ENCODE data around the gene PLXDC2. TPM values are rescaled to one million over a fixed set of nuclear protein-coding genes. Genes with fewer than 3 reads are reported as not detected.

Gene PLXDC2
- total RNA-seq, 1 donor from 2014 or later, result 0.16 TPM

GRCh38 chr10:20162123-20162522 lies 345.9 kb downstream of the PLXDC2 start:
- DNase-seq (no peak), ATAC-seq (ENCODE audit: low read depth) (no peak)
- POLR2A ChIA-PET, result no interaction called here
- CTCF ChIA-PET, result no interaction called here
- TF ChIP-seq, protein P1, sequence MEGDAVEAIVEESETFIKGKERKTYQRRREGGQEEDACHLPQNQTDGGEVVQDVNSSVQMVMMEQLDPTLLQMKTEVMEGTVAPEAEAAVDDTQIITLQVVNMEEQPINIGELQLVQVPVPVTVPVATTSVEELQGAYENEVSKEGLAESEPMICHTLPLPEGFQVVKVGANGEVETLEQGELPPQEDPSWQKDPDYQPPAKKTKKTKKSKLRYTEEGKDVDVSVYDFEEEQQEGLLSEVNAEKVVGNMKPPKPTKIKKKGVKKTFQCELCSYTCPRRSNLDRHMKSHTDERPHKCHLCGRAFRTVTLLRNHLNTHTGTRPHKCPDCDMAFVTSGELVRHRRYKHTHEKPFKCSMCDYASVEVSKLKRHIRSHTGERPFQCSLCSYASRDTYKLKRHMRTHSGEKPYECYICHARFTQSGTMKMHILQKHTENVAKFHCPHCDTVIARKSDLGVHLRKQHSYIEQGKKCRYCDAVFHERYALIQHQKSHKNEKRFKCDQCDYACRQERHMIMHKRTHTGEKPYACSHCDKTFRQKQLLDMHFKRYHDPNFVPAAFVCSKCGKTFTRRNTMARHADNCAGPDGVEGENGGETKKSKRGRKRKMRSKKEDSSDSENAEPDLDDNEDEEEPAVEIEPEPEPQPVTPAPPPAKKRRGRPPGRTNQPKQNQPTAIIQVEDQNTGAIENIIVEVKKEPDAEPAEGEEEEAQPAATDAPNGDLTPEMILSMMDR (IDR thresholded peaks at IDR 0.05), result no peak
- Mint-ChIP-seq H3K4me3 (no peak overlapping the region), H3K27me3 (no peaks in the 10 kb centered on the region), H3K27ac (no peak overlapping the region), H3K4me1 (no peaks in the 10 kb centered on the region), H3K36me3 (ENCODE audit: low read depth) (no peaks in the 10 kb centered on the region), H3K9me3 (peaks cover 5% of the 10 kb centered on the region)
- intact Hi-C loops (cut with micrococcal nuclease), result no loop called here

GRCh38 chr10:20166096-20166675 lies 350.0 kb downstream of the PLXDC2 start:
- ATAC-seq (ENCODE audit: low read depth) (no peak), DNase-seq (no peak)
- Mint-ChIP-seq H3K27ac (no peak overlapping the region), H3K36me3 (ENCODE audit: low read depth) (no peaks in the 10 kb centered on the region), H3K4me3 (no peak overlapping the region), H3K4me1 (no peaks in the 10 kb centered on the region), H3K9me3 (no peaks in the 10 kb centered on the region), H3K27me3 (no peaks in the 10 kb centered on the region)
- ChIA-PET CTCF (no interaction called here), POLR2A (no interaction called here)
- TF ChIP-seq, protein P1 (IDR thresholded peaks at IDR 0.05), result no peak
- intact Hi-C loops (cut with micrococcal nuclease), result no loop called here

DNA sequence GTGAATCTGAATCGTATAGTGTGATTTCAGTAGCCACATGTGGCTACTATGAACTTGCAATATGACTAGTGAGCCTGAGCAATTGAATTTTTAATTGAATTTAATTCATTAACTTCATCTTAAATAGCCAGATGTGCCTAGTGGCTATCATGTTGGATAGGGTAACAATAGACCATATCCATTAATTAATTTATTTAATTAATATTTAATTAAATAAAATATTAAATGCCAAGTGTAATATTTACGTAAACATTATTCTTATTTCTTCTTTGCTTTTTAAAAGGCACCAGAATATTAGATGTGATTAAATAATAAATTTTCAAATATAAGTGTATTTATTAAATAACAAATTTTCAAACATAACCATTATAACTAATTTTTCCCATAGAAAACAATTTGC lies 354.4 kb downstream of the PLXDC2 start:
- H3K4me1 Mint-ChIP-seq, result no peaks in the 10 kb centered on the region
- ChIA-PET POLR2A (no interaction called here), CTCF (no interaction called here)
- no peaks in the 10 kb centered on the region for H3K27me3 Mint-ChIP-seq
- no peak overlapping the region for H3K27ac Mint-ChIP-seq
- intact Hi-C loops (cut with micrococcal nuclease), result no loop called here
- ATAC-seq (ENCODE audit: low read depth) (no peak), DNase-seq (no peak)
- TF ChIP-seq, protein P1 (IDR thresholded peaks at IDR 0.05), result no peak
- no peaks in the 10 kb centered on the region for H3K9me3 Mint-ChIP-seq
- no peak overlapping the region for H3K4me3 Mint-ChIP-seq
- no peaks in the 10 kb centered on the region for H3K36me3 Mint-ChIP-seq (ENCODE audit: low read depth)

GRCh38 chr10:20173046-20173445 lies 356.8 kb downstream of the PLXDC2 start:
- POLR2A ChIA-PET, result no interaction called here
- no peak for ATAC-seq (ENCODE audit: low read depth)
- intact Hi-C loops (cut with micrococcal nuclease), result no loop called here
- H3K4me1 Mint-ChIP-seq, result no peaks in the 10 kb centered on the region
- H3K27me3 Mint-ChIP-seq, result no peaks in the 10 kb centered on the region
- H3K36me3 Mint-ChIP-seq (ENCODE audit: low read depth), result no peaks in the 10 kb centered on the region
- CTCF ChIA-PET, result no interaction called here
- H3K27ac Mint-ChIP-seq, result no peak overlapping the region
- no peak for DNase-seq
- H3K4me3 Mint-ChIP-seq, result no peak overlapping the region
- TF ChIP-seq, protein P1 (IDR thresholded peaks at IDR 0.05), result no peak
- no peaks in the 10 kb centered on the region for H3K9me3 Mint-ChIP-seq

DNA sequence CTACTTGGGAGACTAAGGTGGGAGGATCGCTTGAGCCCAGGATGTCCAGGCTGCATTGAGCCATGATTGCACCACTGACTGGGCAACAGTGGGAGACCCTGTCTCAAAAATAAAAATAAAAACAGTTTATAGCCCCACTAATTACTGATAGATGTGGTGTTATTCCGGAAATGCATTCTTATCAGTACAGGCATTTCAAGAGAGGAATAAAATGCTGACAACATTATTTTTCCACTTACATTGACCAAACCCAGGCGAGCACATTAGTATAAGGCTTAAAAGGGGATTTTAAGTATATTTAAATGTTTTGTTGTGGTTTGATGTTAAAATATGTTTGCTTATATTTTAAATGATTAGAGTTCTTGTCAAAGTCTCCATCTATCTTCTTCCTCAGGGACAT lies 359.5 kb downstream of the PLXDC2 start:
- no peaks in the 10 kb centered on the region for H3K9me3 Mint-ChIP-seq
- no peak overlapping the region for H3K4me3 Mint-ChIP-seq
- H3K36me3 Mint-ChIP-seq (ENCODE audit: low read depth), result no peaks in the 10 kb centered on the region
- ATAC-seq (ENCODE audit: low read depth) (no peak), DNase-seq (no peak)
- no peaks in the 10 kb centered on the region for H3K4me1 Mint-ChIP-seq
- ChIA-PET CTCF (no interaction called here), POLR2A (no interaction called here)
- intact Hi-C loops (cut with micrococcal nuclease), result no loop called here
- no peaks in the 10 kb centered on the region for H3K27me3 Mint-ChIP-seq
- no peak overlapping the region for H3K27ac Mint-ChIP-seq
- TF ChIP-seq, protein P1 (IDR thresholded peaks at IDR 0.05), result no peak

All from activated B cell treated with CpG ODN at 0.5 μM for 24 hours (primary cell).